ENCODE results near the gene GAD1. TPM values are rescaled to one million over a fixed set of nuclear protein-coding genes. Genes with fewer than 3 reads are reported as not detected.

The GAD1 gene
- total and polyA plus RNA-seq, 2 of the 4 experiments (the other 2 are of a cell fraction), result not detected

- Histone ChIP-seq H2AK9ac (replicated peaks; ENCODE audit: low read depth, low read length, poor library complexity) (no peak overlapping the region), H4K5ac (ENCODE audit: low read depth, low read length) (no peak overlapping the region), H3K9ac (ENCODE audit: low read depth, low read length) (no peak overlapping the region), H3K9me3 (ENCODE audit: control insufficient read depth, insufficient read depth, low read length) (no peaks in the 10 kb centered on the region), H3K4me2 (ENCODE audit: low read depth, low read length) (no peak overlapping the region), H3K27ac (ENCODE audit: insufficient read depth, low read length) (no peak overlapping the region), H3K14ac (replicated peaks; ENCODE audit: low read depth, low read length) (no peak overlapping the region), H3K18ac (ENCODE audit: low read depth, low read length) (no peak overlapping the region), H2AK5ac (ENCODE audit: low read depth, low read length) (no peak overlapping the region), H2AFZ (replicated peaks; ENCODE audit: low read length, poor library complexity) (no peak overlapping the region), H4K91ac (ENCODE audit: insufficient read depth, low read depth, low read length) (no peak overlapping the region), H3K4ac (ENCODE audit: low read depth, low read length) (no peak overlapping the region), H3K9me1 (ENCODE audit: insufficient read depth, low read length) (no peaks in the 10 kb centered on the region), H3K56ac (ENCODE audit: extremely low read depth, insufficient read depth, low read length) (no peak overlapping the region), H2BK5ac (ENCODE audit: low read depth, low read length, poor library complexity, severe bottlenecking) (no peak overlapping the region), H3K79me1 (ENCODE audit: low read depth in 1 of 2, low read length in 2 of 2) (no peaks in the 10 kb centered on the region), H4K8ac (ENCODE audit: low read depth in 2 of 2, low read length in 2 of 2) (no peak overlapping the region), H3K27me3 (ENCODE audit: control insufficient read depth, insufficient read depth, low read length) (no peaks in the 10 kb centered on the region; the same call in 1 of the 2 replicates), H3K23ac (ENCODE audit: low read depth, low read length) (no peak overlapping the region), H3K4me1 (ENCODE audit: control insufficient read depth, insufficient read depth, low read length) (no peaks in the 10 kb centered on the region), H2BK120ac (ENCODE audit: low read depth, low read length) (no peak overlapping the region), H2BK20ac (ENCODE audit: low read depth, low read length) (no peak overlapping the region), H3K36me3 (ENCODE audit: control insufficient read depth, insufficient read depth, low read length) (no peaks in the 10 kb centered on the region), H4K20me1 (ENCODE audit: insufficient read depth, low read length) (no peaks in the 10 kb centered on the region), H2BK15ac (ENCODE audit: low read depth, low read length) (no peak overlapping the region), H3K4me3 (ENCODE audit: insufficient read depth, low read depth, low read length) (no peak overlapping the region)
- dilution Hi-C loops (cut with HindIII; ENCODE audit: low sequenced_read_pairs, unreplicated experiment) (no loop called here), intact Hi-C loops (cut with micrococcal nuclease) (no loop called here), in situ Hi-C loops (cut with MboI; ENCODE audit: low sequenced_read_pairs) (no loop called here)
- POLR2A ChIA-PET (ENCODE audit: unreplicated experiment), result no interaction called here
- BruUV-seq (replicated peaks), result no TSS peak
- TF ChIP-seq MXI1 (IDR thresholded peaks at IDR 0.05; ENCODE audit: borderline replicate concordance, low read depth, low read length) (no peak), MAFK (IDR thresholded peaks at IDR 0.05; ENCODE audit: low read depth, low read length) (no peak), FOS (IDR thresholded peaks at IDR 0.05; ENCODE audit: low read depth, low read length) (no peak), BHLHE40 (IDR thresholded peaks at IDR 0.05; ENCODE audit: low read depth, low read length) (no peak), ELK1 (IDR thresholded peaks at IDR 0.05; ENCODE audit: borderline replicate concordance, low read depth, low read length) (no peak), SMC3 (IDR thresholded peaks at IDR 0.05; ENCODE audit: low read depth, low read length) (no peak), NFE2L2 (IDR thresholded peaks at IDR 0.05; ENCODE audit: low read depth, low read length) (no peak), RCOR1 (IDR thresholded peaks at IDR 0.05; ENCODE audit: insufficient replicate concordance, low read length) (no peak), MAZ (IDR thresholded peaks at IDR 0.05; ENCODE audit: borderline replicate concordance, low read depth, low read length) (no peak), CHD1 (IDR thresholded peaks at IDR 0.05; ENCODE audit: low read depth, low read length) (no peak), RAD21 (IDR thresholded peaks at IDR 0.05; ENCODE audit: low read length) (no peak), RFX5 (IDR thresholded peaks at IDR 0.05; ENCODE audit: low read depth, low read length) (no peak), CEBPB (IDR thresholded peaks at IDR 0.05; ENCODE audit: low read depth, low read length) (no peak)
- no peak for DNase-seq
- CTCF ChIA-PET, result no interaction called here
- no peak for ATAC-seq (ENCODE audit: low read depth)
These were observed 17.7 kb upstream of the GAD1 start for GRCh38 chr2:170798996-170799395.

Data from IMR-90 (cell line).